Stimulated activated CD8-positive, alpha-beta memory T cell treated with anti-CD3 and anti-CD28 coated beads, Interleukin-12 subunit alpha, Interleukin-12 subunit beta, amount 100 ng/mL, for 24 hours (primary cell): Measurements from ENCODE around the gene LSAMP.

Experiments used
- DNase-seq: peaks from one replicate; pipeline ENCODE4 v3.0.0-alpha.2; 2020; ENCODE audit errors: extremely low read depth

The LSAMP gene

GRCh38 chr3:116356056-116356455 is 89.2 kb downstream of the LSAMP start:
- DNase-seq = no peak

- no peak for DNase-seq
Observed at GRCh38 chr3:116354382-116354781, 90.9 kb downstream of the LSAMP start.

GRCh38 chr3:116350119-116350733 is 95.1 kb downstream of the LSAMP start:
- DNase-seq = no peak

GRCh38 chr3:116348216-116348615 is 97.1 kb downstream of the LSAMP start:
- DNase-seq = no peak

- no peak for DNase-seq
Observed at GRCh38 chr3:116342499-116342898, 102.8 kb downstream of the LSAMP start.

- no peak for DNase-seq
Observed at GRCh38 chr3:116341899-116342298, 103.4 kb downstream of the LSAMP start.

- DNase-seq = no peak
Observed at GRCh38 chr3:116341381-116341780, 103.9 kb downstream of the LSAMP start.

GRCh38 chr3:116340680-116341216 is 104.5 kb downstream of the LSAMP start:
- DNase-seq = no peak

GRCh38 chr3:116339441-116340028 is 105.8 kb downstream of the LSAMP start:
- DNase-seq = no peak

GRCh38 chr3:116338713-116339112 is 106.6 kb downstream of the LSAMP start:
- DNase-seq = no peak

- no peak for DNase-seq
Observed at GRCh38 chr3:116337229-116337628, 108.1 kb downstream of the LSAMP start.

- DNase-seq = no peak
Observed at GRCh38 chr3:116331380-116331779, 113.9 kb downstream of the LSAMP start.

- no peak for DNase-seq
Observed at GRCh38 chr3:116322750-116323375, 122.4 kb downstream of the LSAMP start.

- DNase-seq = no peak
Observed at GRCh38 chr3:116318370-116318769, 126.9 kb downstream of the LSAMP start.

GRCh38 chr3:116316771-116317170 is 128.5 kb downstream of the LSAMP start:
- no peak for DNase-seq

- DNase-seq = no peak
Observed at GRCh38 chr3:116314476-116314875, 130.8 kb downstream of the LSAMP start.

GRCh38 chr3:116306720-116307119 is 138.6 kb downstream of the LSAMP start:
- no peak for DNase-seq

GRCh38 chr3:116306149-116306548 is 139.1 kb downstream of the LSAMP start:
- no peak for DNase-seq

- no peak for DNase-seq
Observed at GRCh38 chr3:116302087-116302747, 143.1 kb downstream of the LSAMP start.

GRCh38 chr3:116301422-116301821 is 143.9 kb downstream of the LSAMP start:
- DNase-seq = no peak

GRCh38 chr3:116300226-116300625 is 145.1 kb downstream of the LSAMP start:
- DNase-seq = no peak

- no peak for DNase-seq
Observed at GRCh38 chr3:116299646-116300081, 145.6 kb downstream of the LSAMP start.

GRCh38 chr3:116298151-116298550 is 147.1 kb downstream of the LSAMP start:
- no peak for DNase-seq
